Memory B cell (primary cell): ENCODE results near the gene MRTFA.

Experiments
- ATAC-seq: fragments of 150-1000 bp; cut with Tn5 transposase; 2 replicates; pipeline ENCODE4 v1.10.0; 2021; ENCODE audit warnings: low read depth, mild to moderate bottlenecking, moderate library complexity
- DNase-seq, 2 donors: peaks; one replicate each; pipeline ENCODE4 v3.0.0; 2022; ENCODE audit warnings: low spot score in 2 of 2
- H3K27ac Mint-ChIP-seq: one replicate; pipeline ENCODE4 v1.8.0; 2022; ENCODE audit warnings: mild to moderate bottlenecking, moderate library complexity, mixed read lengths
- H3K27me3 Mint-ChIP-seq: one replicate; pipeline ENCODE4 v1.8.0; 2022; ENCODE audit warnings: mixed read lengths
- H3K36me3 Mint-ChIP-seq: one replicate; pipeline ENCODE4 v1.8.0; 2022; ENCODE audit warnings: mild to moderate bottlenecking, mixed read lengths
- H3K4me1 Mint-ChIP-seq: one replicate; pipeline ENCODE4 v1.8.0; 2022; ENCODE audit warnings: mixed read lengths
- H3K4me3 Mint-ChIP-seq: one replicate; pipeline ENCODE4 v1.8.0; 2022; ENCODE audit warnings: mild to moderate bottlenecking, moderate library complexity, mixed read lengths
- H3K9me3 Mint-ChIP-seq: one replicate; pipeline ENCODE4 v1.8.0; 2022; ENCODE audit warnings: mixed read lengths

MRTFA gene

DNA sequence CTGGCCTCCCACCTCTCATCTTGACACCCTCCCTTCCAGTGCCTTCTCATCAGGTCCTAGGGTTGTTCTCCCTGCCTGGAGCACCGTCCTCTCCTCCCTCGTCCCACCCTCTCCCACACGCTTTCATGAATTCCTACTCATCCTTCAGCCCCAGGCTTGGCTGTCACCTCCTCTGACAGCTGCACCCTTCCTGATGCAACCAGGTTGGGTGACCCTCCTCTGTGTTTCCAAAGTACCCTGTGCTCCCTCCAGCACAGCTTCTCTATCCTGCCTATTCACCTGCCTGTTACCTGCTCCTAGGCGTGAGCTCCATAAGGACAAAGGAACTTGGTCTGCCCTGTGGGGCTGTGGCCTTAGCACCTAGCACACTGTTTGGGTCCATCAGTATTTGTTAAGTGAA, 207.7 kb downstream of the MRTFA start:
- H3K36me3 Mint-ChIP-seq: peaks cover 31% of the 10 kb centered on the region
- no peak overlapping the region for H3K4me3 Mint-ChIP-seq
- no peaks in the 10 kb centered on the region for H3K9me3 Mint-ChIP-seq
- peaks cover 31% of the 10 kb centered on the region for H3K4me1 Mint-ChIP-seq
- no peak for ATAC-seq
- H3K27ac Mint-ChIP-seq: peak overlapping the region; percentile 18
- no peaks in the 10 kb centered on the region for H3K27me3 Mint-ChIP-seq
- no peak for DNase-seq

DNA sequence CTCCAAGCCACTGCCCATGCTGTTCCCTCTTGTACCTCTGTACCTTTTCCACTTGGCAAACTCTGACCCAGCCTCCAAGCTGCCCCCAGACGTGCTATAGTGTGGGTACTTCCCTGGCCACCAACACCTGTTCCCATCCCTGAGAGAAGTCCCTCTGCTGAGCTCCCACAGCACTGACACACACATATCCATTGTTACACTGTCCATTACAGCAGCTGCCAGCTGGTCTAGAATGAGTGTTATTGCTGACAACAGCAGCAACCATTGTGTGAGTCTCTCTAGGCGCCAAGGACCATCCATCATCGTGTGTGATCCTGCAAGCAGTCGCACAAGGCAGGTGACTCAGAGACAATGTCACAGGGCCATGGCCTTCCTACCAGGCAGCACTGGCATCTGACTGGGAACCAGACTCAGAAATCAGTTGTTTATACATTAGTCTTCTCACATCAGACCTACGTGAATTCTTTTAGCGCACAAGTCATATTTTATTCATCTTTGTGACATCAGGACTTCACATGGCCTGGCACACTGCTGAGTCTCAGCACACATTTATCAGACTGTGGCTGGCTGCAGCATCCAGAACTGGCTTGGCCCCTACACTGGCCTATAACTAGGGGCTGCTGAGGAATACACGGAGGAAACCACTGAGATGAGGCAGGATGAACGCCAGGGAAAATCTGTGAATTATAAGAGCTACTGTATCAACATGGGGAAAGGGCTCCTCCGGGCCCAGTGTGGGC, 209.8 kb downstream of the MRTFA start:
- ATAC-seq (no peak), DNase-seq (no peak)
- H3K4me3 Mint-ChIP-seq: no peak overlapping the region
- no peaks in the 10 kb centered on the region for H3K27me3 Mint-ChIP-seq
- H3K4me1 Mint-ChIP-seq: peaks cover 27% of the 10 kb centered on the region
- H3K36me3 Mint-ChIP-seq: peaks cover 46% of the 10 kb centered on the region
- H3K27ac Mint-ChIP-seq: peak overlapping the region; percentile 6
- H3K9me3 Mint-ChIP-seq: no peaks in the 10 kb centered on the region

DNA sequence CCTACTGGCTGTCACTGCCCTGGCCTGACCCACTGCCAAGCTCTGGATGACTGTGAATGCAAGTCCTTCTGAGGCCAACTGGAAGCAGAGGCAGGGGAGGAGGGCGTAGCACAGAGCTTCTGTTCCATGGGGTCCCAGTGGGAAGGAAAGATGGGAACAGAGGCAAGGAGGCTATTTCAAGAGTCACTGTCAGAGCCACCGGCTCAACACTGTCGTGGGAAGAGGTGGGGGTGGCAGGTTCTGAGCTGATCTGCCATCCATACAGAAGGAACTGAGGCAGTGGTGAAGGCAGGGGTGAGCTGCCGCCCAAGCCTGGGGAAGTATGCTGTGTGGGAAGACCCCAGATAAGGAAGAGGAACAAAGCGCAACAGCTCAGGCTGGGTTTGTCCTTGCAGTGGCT, 211.4 kb downstream of the MRTFA start:
- Mint-ChIP-seq H3K9me3 (no peaks in the 10 kb centered on the region), H3K4me1 (peaks cover 24% of the 10 kb centered on the region), H3K27ac (no peak overlapping the region), H3K36me3 (peaks cover 47% of the 10 kb centered on the region), H3K4me3 (no peak overlapping the region), H3K27me3 (no peaks in the 10 kb centered on the region)
- DNase-seq: no peak
- no peak for ATAC-seq

DNA sequence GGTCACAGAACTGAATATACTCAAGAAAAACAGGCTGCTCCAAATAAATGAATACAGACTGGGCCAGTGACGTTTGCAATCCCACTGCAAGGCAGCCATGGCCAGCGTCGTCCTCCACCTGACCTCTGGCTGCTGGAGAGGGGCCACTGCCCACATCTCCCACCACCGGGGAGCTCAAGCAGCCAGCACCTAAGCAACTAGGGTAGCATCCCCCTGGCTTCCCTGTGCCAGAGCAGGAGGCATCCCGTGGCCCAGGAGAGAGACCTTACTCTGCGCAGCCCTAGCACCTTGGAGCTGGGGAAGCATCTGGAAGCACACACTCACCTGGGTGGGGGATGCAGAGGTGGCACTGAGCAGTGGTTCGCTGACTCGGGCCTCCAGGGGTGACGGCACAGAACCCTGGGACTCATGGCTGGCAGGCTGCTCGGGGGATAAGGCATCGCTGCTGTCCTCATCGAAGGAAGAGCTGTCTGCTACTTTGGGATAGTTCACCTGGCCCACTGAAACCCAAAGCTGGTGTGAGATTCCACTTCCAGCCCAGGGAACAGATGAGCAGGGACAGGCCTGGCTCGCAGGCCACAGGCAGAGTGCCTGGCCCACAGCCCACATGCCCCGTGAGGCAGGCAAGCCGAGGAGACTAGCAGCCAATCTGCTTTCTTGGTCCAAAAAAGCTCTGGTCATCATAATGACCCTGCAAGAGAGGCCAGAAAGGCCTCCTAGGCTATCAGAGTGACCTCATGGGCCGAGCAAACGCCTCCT, 212.5 kb downstream of the MRTFA start:
- Mint-ChIP-seq H3K36me3 (peaks cover 42% of the 10 kb centered on the region), H3K27me3 (no peaks in the 10 kb centered on the region)
- no peak for ATAC-seq

DNA sequence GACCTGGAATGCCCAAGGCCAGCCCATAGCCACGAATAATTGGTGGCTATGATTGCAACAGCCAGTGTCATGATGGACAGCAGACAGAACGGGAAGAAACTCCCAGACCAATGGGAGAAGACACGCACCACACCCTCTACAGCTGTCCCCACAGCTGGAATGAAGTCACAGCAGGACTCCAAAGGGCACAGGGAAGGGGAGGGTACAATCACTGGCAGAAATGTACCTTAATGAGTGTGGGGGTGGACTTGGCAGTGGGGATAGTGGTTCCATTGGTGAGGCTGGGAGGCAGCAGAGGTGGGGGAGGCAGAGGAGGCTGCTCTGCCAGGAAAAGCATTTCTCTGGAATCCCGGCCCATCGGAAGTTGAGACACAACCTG, 213.2 kb downstream of the MRTFA start:
- Mint-ChIP-seq H3K27ac (no peak overlapping the region), H3K27me3 (no peaks in the 10 kb centered on the region), H3K36me3 (peaks cover 35% of the 10 kb centered on the region), H3K4me1 (peaks cover 17% of the 10 kb centered on the region), H3K4me3 (no peak overlapping the region), H3K9me3 (no peaks in the 10 kb centered on the region)
- no peak for ATAC-seq
- no peak for DNase-seq

More for the DNA sequence above, 212.5 kb downstream of the MRTFA start:
- no peak overlapping the region for H3K27ac Mint-ChIP-seq
- no peaks in the 10 kb centered on the region for H3K9me3 Mint-ChIP-seq
- no peak overlapping the region for H3K4me3 Mint-ChIP-seq
- peaks cover 21% of the 10 kb centered on the region for H3K4me1 Mint-ChIP-seq
- no peak for DNase-seq

DNA sequence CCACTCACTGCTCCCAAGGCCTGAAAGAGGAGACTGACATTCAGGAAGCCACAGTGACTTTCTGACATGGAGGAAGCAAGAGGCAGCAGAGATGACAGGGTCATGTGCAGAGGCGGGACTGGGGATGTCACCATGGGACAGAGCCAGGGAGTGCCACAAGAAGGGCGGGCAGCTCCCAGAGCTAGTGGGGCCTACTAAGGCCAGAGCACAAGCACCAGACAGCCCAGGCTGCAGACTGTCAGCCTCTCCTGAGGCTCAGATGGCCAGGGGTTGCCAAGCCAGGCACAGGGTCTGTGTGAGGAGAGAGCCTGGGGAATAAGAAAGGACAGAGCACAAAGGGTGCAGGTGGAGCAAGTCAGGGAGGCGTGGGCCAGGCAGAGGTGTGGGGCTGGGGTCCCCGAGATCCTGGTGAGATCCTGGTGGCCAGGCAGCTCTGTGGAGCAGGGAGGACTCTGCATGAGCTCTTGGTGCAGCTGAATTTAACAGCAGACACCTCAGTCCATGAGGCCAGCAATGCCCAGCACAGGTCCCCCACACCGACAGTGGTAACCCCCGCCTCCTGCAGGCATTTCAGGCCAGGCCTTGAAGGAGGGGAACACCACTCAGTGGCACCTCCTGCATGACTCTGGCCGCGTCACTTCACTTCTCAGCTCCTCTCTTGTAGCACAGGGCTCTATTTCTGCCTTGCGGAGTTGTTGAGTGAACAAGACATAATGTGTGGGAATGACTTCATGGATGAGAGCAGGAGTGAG, 213.8 kb downstream of the MRTFA start:
- Mint-ChIP-seq H3K27me3 (no peaks in the 10 kb centered on the region), H3K4me1 (peaks cover 20% of the 10 kb centered on the region), H3K4me3 (no peak overlapping the region), H3K27ac (peak overlapping the region; percentile 9), H3K9me3 (no peaks in the 10 kb centered on the region), H3K36me3 (peaks cover 35% of the 10 kb centered on the region)
- DNase-seq (no peak), ATAC-seq (no peak)

DNA sequence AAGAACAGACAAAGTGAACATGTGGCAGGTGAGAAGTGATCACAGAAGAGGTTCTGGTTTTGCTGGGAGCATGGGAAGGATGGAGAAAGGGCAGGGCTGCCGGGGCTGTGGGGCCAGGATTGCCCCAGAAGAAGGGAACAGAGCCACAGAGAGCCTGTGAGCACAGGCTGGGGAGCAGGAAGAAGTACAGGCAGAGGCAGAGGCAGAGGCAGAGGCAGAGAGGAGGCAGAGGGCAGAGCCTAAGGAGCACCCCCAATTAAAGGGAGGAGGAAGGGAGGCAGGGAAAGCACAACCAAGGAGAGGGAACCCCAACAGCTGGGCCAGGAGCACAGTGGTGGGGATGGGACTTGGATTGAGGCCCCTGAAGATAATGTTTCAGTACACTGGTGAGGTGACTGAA, 214.6 kb downstream of the MRTFA start:
- Mint-ChIP-seq H3K27ac (peak overlapping the region; percentile 9), H3K4me1 (peaks cover 17% of the 10 kb centered on the region), H3K4me3 (no peak overlapping the region), H3K27me3 (no peaks in the 10 kb centered on the region), H3K36me3 (peaks cover 34% of the 10 kb centered on the region), H3K9me3 (no peaks in the 10 kb centered on the region)
- DNase-seq (no peak), ATAC-seq (no peak)

DNA sequence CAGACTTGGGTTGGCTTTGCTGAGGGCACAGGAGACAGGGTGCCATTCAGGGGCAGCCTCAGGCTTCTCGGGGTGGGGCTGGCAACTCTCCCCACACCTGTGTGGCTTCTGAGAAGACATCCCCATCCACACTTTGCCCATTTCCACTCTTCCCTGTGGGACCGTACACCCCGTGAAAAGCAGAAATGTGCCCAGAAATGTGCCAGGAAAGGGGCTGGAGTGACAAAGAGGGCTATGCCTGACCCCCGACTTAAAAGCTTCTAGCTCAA, 215.5 kb downstream of the MRTFA start:
- no peak for DNase-seq
- Mint-ChIP-seq H3K27ac (no peak overlapping the region), H3K36me3 (peaks cover 31% of the 10 kb centered on the region), H3K4me3 (no peak overlapping the region), H3K4me1 (peaks cover 20% of the 10 kb centered on the region), H3K9me3 (no peaks in the 10 kb centered on the region), H3K27me3 (no peaks in the 10 kb centered on the region)
- no peak for ATAC-seq

DNA sequence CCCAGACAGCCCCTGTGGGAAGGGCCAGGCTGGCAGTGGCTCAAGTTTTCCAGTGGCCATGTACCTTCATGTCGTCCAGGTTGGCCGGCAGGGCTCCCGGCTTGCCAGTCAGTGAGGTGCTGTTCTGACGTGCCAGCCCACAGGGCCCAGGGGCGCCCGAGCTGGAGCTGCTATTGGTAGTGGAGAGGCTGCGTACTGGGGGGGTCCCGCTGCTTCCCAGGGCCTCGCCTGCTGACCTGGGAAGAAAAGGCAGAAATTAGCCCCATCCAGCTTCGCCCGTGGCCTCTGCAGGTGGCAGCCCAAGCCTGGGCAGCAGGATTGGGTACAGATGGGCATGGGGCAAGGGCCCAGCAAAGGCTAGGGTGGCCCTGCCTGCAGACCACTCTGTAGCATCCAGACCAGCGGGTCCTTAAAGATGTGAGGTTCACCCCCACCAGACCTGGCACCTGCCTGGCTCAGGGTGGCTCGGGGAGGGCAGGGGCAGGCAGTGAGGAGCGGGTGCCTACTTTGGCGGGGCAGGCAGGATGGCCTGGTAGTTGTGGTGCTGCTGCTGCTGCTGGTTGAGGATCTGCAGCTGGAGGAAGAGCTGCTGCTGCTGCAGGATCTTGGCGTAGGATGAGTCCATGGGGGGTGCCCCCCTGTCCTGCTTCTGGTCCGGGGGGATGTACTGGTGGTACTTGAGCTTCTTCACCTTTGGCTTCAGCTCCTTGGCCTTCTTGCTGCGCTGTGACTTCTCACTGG, 216.0 kb downstream of the MRTFA start:
- ATAC-seq (no peak), DNase-seq (no peak)
- Mint-ChIP-seq H3K4me3 (no peak overlapping the region), H3K4me1 (peaks cover 25% of the 10 kb centered on the region), H3K9me3 (no peaks in the 10 kb centered on the region), H3K36me3 (peaks cover 31% of the 10 kb centered on the region), H3K27me3 (no peaks in the 10 kb centered on the region), H3K27ac (no peak overlapping the region)

DNA sequence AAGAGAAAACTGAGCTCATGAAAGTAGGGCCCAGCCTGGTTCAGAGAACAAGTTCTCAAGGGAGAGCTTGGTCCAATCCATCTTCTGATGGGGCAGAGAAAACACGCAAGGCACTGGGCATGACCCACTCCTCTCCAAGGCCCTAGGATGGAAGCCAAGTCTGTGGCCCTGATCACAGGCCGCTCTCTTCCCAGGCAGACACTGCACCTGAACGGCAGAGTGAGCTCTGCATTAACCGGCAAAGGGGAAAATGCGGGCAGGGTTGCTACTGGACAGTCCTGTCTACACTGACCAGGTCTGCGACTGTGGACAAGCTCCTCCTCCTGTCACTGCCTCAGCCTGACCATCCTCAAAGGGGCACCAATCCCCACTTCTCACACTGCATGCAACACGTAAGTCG, 216.8 kb downstream of the MRTFA start:
- Mint-ChIP-seq H3K9me3 (no peaks in the 10 kb centered on the region), H3K27ac (no peak overlapping the region), H3K36me3 (peaks cover 28% of the 10 kb centered on the region)

DNA sequence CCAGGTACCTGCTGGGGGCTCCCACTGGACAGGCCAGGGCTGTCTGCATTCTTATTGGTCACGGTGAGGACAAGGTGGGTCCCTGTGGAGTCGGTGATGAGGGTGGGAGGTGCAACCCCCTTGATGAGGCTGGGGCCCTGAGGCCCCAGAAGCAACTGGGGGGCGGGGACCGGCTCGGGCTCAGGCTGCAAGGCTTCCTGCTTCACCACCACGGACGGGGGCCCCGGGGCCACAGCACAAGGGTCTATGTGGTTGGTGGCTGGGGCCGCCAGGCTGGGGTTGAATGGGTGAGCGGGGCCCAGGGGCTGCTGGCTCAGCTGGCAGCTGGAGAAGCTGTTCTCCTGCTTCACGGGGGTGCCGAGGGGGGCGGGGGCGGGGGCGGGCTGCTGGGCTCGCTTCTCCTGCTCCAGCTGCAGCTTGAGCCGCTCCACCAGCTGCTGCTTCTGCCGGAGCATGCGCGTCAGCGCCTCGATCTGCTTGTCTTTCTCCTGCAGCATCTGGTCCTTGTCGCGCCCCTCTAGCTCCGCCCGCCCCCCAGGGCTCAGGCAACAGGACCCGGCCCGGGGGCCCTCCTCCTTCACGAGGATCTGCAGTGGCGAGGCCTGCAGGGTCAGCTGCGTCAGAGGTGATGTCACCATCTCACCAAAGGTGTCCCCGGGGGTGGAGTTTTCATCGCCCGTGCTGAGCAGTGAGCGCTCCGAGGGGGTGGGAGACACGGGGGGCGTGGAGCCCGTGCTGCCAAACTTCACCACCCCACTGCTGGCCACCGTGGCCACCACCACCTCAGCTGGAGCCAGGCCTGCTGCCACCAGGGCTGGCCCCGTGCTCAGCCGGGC, 217.9 kb downstream of the MRTFA start:
- DNase-seq (peak in 1 of 2 donors; percentile 28), ATAC-seq (peak; percentile 29)
- Mint-ChIP-seq H3K27ac (no peak overlapping the region), H3K27me3 (no peaks in the 10 kb centered on the region), H3K4me3 (no peak overlapping the region), H3K4me1 (peaks cover 41% of the 10 kb centered on the region), H3K36me3 (peaks cover 26% of the 10 kb centered on the region), H3K9me3 (no peaks in the 10 kb centered on the region)

More for the DNA sequence above, 216.8 kb downstream of the MRTFA start:
- H3K27me3 Mint-ChIP-seq: no peaks in the 10 kb centered on the region
- ATAC-seq (no peak), DNase-seq (no peak)
- no peak overlapping the region for H3K4me3 Mint-ChIP-seq
- peaks cover 31% of the 10 kb centered on the region for H3K4me1 Mint-ChIP-seq

DNA sequence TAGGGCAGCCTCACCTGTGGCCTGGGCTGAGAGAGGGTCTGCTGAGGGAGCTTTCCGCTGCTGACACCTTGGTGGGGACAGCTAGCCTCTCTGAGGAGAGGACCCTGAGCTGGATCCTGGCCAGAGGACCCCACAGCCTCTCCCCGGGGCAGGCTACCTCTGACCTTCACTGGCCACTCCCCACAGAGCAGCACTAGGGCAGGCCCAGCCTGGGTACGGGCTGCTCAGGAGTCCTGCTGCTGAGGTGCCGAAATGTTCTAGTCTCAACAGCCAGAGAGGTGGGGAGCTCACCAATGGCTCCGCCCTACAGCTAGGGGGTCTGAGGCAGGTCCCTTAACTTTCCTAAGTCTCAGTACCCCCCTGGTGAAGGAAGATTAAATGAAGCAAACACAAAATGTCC, 218.6 kb downstream of the MRTFA start:
- Mint-ChIP-seq H3K27ac (no peak overlapping the region), H3K9me3 (no peaks in the 10 kb centered on the region), H3K27me3 (no peaks in the 10 kb centered on the region), H3K36me3 (peaks cover 20% of the 10 kb centered on the region), H3K4me3 (no peak overlapping the region), H3K4me1 (peaks cover 38% of the 10 kb centered on the region)
- DNase-seq (no peak), ATAC-seq (no peak)

DNA sequence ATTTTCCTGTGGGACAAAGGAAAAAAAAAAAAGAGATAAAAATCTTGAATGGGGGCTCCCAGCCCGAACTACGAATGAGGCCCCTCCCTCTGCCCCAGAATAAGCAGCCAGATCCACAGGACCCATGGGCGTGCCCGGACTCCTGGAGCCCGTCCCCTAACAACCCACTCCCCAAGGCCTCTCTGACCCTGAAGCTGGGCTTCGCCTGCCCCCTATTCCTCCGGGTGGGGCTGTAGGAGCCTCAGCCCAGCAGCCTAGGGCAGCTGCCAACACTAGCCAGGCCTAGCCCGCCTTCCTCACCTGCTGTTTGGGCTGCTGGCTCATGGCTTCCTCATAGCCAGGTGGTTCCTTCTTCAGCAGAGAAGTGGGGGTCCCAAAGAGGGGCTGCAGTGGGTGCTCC, 219.5 kb downstream of the MRTFA start:
- Mint-ChIP-seq H3K27me3 (no peaks in the 10 kb centered on the region), H3K4me1 (peaks cover 41% of the 10 kb centered on the region), H3K9me3 (peaks cover 1% of the 10 kb centered on the region), H3K4me3 (no peak overlapping the region), H3K27ac (no peak overlapping the region), H3K36me3 (peaks cover 14% of the 10 kb centered on the region)
- ATAC-seq: no peak
- no peak for DNase-seq
